Panc1 (cell line): ENCODE data around the gene DHRSX.

ENCODE experiments used
- CTCF ChIP-seq: fragments of 450-650 bp; IDR thresholded peaks from 2 replicates; pipeline ENCODE4 v1.5.1; 2017; ENCODE audit warnings: mild to moderate bottlenecking
- SIN3A ChIP-seq: IDR thresholded peaks from 2 replicates; pipeline ENCODE4 v1.6.1; 2012; ENCODE audit warnings: low read depth, mild to moderate bottlenecking, low read length, moderate library complexity, borderline replicate concordance; ENCODE audit not compliant: insufficient read depth

GRCh38 chrX:2230457-2230856 lies 270.3 kb downstream of the DHRSX start:
- TF ChIP-seq CTCF, result no peak
- TF ChIP-seq SIN3A, result no peak
